Superior temporal gyrus (tissue), 1 donor: ENCODE results near the gene CELF1.

ENCODE experiments used
- DNase-seq: peaks from one replicate; pipeline ENCODE4 v3.0.0-alpha.2; 2016; ENCODE audit errors: extremely low spot score

Gene CELF1

DNA sequence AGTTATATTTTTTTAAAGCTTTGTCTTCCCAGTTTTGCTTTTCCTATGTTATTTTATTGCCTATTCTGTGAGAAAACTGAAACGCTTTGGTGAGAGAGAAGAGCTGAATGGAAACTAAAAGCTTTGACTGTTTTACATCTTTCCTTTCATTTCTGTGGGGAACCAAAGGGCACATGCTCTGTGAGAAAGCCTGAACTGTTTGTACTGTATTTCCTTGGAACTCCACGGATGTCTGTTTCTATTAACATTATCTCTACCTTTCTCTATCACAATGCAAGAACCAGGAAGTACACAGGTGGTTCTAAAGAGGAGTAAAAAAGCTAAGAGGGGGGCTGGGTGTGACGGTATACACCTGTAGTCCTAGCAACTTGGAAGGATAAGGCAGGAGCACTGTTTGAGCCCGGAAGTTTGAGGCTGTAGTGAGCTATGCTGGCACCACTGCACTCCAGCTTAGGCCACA, 43.8 kb downstream of the CELF1 start:
- DNase-seq, result no peak

DNA sequence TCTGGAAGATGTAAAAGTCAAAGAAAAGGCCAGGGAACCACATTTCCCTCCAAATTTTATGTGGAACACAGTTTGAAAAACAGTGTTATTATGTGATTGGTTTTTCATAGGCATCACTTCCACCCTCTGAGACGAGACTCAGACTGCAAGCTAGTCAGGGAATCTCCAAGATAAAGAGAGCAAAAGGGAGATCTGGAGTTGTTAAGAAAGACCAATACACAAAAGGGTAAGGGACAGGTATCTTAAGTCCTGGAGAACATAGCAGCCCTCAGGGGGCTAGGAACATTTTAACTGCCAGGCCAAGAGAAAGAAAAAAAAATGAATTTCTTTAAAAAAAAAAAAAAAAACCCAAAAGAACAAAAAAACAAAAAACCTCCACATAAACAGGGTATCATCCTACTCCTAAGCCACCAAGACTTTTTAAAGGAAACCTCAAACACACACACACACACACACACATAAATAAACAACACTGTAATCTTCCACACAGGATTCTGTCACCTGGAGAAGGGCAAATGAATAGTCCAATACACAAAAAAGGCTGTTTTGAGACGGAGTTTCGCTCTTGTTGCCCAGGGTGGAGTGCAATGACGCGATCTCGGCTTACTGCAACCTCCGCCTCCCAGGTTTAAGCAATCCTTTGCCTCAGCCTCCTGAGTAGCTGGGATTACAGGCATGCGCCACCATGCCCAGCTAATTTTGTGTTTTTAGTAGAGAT, 44.5 kb downstream of the CELF1 start:
- DNase-seq, result no peak

GRCh38 chr11:47507563-47508239, 45.2 kb downstream of the CELF1 start:
- DNase-seq, result no peak

DNA sequence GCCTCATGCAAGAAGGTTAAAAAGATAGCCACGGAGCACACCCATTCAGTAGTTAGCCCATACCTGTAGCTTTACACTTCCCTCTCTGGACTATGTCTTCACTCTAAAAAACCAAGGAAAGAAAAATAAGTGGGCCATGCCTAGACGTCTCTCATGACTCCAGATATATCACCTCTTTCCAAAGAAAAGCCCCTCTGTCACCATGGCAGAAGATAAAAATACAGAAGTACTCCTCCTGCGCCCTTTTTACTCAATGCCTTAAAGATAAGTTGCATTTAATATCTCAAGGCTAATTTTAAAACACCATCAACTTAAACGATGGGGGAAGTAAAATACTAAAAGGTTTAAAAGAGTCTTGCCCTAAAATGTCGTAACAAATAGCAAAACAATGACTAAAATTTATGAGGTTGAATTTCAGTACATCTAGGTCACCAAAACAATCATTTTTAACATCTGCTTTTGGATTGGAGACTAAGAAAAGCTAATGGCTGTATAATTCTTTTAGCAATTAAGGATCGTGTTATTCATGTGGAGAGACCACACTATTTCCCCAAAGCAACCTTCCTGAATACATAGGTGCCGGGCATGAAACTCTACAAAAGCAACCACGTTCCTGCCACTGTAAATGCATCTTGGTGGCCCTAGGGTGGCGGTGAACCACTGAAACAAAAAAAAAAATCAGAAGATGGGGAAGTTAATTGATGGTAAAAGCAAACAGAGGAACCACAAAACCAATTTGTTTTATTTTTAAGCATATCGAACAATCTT, 46.0 kb downstream of the CELF1 start:
- no peak for DNase-seq

DNA sequence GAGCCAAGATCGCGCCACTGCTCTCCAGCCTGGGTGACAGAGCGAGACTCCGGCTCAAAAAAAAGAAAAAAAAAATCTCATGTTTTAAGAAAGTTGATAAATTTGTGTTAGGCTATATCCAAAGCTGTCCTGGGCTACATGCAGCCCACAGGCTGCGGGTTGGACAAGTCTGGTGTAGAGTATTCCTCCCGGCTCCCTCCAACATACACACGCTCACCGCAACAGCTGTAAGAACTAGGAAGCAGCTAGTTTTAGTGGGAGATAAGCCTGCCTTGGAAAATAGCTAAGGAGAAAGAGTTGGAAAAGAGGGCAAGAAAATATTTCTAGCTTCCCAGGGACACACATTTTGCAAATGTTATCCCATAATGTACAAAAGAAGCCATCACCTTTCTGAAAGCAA, 46.6 kb downstream of the CELF1 start:
- no peak for DNase-seq

DNA sequence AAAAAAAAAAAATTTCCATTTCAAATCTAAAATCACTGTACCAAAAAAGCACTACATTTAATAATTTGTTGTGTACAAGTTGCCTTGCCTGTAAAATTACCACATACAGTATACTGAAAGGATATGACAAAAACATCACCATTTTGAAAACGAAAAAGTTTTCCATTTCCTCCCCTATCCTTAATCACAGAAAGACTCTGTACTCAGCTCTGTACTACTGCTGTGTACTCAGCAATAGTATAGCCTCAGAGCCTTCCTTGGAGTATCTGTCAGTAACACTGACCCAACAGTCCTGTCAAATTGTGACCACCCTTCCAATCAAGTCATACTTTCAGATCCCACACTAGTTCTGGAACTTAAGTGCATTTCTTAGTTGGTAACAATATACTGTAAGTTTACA, 48.0 kb downstream of the CELF1 start:
- DNase-seq, result no peak

DNA sequence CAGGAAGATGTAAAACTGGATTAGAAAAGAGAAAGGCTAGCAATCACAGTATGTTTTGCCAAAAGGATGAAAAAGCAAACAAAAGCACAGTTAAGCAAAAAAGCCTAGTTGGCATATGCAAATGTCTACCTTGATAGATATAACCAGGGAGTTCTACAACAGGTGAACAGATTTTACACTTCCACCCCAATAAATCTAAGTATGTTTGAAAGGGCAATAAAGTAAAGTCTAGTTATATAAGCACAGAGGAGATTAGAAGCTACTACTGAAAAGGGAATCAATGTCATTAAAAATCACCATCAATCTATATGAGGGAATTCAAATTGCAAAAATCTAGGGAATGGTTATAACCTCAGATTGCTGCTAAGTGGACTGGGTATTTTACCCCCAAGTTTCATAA, 49.7 kb downstream of the CELF1 start:
- DNase-seq, result no peak

- DNase-seq, result no peak
Measured at GRCh38 chr11:47502767-47503166, 50.2 kb downstream of the CELF1 start.

GRCh38 chr11:47501101-47501500, 51.8 kb downstream of the CELF1 start:
- no peak for DNase-seq

GRCh38 chr11:47500121-47500520, 52.8 kb downstream of the CELF1 start:
- DNase-seq, result no peak

DNA sequence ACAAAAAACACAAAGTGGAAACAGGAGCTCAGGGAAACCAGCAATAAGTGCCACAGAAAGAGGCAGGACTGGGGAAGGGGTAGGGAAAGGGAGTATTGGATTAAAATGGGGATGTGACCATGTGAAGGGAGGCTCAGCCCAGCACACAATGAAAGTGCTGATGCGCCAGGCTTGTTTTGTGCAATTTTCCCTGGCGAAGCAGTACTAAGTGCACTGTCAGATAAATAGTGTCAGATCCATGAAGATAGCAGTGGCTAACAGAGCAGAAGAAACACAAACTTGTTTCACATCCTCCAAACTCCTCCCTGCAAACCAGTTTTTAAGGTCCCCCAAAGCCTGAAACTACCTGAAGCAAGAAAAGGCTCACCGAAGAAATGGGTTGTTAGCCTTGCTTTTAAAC, 53.3 kb downstream of the CELF1 start:
- no peak for DNase-seq

GRCh38 chr11:47499161-47499560, 53.8 kb downstream of the CELF1 start:
- no peak for DNase-seq

DNA sequence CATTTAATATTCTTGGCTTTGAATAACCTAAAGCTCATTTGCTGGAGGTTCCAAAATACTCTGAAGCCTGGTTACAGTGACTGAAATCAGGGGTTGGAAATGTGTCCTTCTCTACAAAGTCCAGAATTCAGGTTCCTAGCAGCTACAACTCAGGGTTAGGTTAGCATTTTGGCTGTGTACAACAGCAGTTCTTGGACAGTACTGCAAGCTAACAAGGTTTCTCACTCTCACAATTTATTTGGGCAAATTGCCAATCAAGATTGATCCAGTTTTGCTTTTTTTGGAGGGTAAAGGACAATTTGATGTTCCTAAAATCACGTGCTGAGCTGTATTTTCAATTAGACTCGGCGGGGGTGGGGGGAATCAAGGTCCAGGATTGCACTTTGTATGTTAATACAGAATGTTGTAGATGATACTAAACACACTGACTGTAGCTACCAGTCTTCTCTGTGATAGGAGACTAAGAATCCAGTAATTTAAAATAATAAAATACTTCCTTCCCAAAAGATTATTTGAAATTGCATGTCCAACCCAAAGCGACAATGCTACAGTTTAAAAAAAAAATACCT, 54.3 kb downstream of the CELF1 start:
- DNase-seq, result no peak

GRCh38 chr11:47498149-47498548, 54.8 kb downstream of the CELF1 start:
- DNase-seq, result no peak

DNA sequence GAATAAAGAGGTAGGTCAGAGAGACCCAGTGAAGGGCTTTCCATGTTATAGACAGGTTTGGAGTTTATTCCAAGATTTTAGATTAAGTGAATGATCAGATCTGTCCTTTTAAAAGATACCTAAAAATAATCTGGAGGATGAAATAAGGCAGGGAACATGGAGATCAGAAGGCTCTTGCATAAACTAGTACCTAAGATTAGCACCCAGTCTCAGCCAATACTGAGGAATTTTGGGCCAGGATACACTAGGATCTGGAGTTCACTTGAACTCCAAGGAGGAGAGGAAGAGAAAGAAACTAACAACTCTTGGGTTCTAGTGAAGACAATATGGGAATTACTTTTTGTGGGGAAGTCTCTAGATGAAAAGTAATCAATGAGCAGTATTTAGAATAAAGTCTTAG, 56.1 kb downstream of the CELF1 start:
- no peak for DNase-seq

- no peak for DNase-seq
Measured at GRCh38 chr11:47495856-47496217, 57.1 kb downstream of the CELF1 start.

- no peak for DNase-seq
Measured at GRCh38 chr11:47495011-47495855, 57.7 kb downstream of the CELF1 start.

DNA sequence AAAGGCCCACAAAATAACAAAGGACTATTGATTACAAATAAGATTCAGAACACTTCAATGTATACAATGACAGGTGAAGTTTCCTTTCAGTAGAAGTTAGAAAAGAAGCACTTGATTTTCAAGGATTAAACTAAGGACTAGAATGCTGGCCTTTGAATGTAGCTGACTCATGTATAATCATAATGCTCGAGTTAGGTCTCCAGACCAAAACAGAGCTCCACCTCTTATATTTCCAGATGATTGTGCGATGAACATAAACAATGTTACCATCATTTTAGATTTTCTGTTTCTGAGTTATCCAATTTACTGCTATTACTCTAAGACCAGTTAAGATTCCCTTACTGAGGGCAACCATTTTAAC, 63.6 kb downstream of the CELF1 start:
- no peak for DNase-seq

- no peak for DNase-seq
Measured at GRCh38 chr11:47488674-47489394, 64.1 kb downstream of the CELF1 start.

GRCh38 chr11:47488111-47488510, 64.8 kb downstream of the CELF1 start:
- no peak for DNase-seq

DNA sequence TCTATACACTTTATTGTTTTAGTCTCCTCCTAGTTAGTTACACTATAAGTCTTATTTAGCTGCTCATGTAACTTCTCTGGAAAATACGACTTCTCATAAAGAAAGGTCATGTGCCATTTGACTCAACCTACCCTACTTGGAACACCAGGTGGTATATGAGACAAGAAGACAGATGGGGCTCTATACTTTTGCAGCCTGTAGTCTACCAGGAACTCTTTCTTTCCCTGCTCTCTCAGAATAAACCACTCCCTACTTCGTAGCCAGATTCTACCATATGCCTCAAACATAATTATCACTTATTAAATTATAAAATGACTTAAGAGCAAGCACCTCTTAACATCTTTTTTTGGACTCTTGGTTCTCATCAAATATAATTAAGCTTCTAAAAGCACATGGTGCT, 65.5 kb downstream of the CELF1 start:
- no peak for DNase-seq
